ENCODE measurements around the gene BRSK2. TPM values are rescaled to one million over a fixed set of nuclear protein-coding genes. Genes with fewer than 3 reads are reported as not detected.
"Not testable (repeated sequence)": the region's sequence is repeated elsewhere in the genome, so short reads cannot be mapped to it uniquely, and the experiment has no call there.

BRSK2 gene
- total RNA-seq, 3 donors from 2014 or later: 0.58 to 4.3 (median 0.60) TPM

DNA sequence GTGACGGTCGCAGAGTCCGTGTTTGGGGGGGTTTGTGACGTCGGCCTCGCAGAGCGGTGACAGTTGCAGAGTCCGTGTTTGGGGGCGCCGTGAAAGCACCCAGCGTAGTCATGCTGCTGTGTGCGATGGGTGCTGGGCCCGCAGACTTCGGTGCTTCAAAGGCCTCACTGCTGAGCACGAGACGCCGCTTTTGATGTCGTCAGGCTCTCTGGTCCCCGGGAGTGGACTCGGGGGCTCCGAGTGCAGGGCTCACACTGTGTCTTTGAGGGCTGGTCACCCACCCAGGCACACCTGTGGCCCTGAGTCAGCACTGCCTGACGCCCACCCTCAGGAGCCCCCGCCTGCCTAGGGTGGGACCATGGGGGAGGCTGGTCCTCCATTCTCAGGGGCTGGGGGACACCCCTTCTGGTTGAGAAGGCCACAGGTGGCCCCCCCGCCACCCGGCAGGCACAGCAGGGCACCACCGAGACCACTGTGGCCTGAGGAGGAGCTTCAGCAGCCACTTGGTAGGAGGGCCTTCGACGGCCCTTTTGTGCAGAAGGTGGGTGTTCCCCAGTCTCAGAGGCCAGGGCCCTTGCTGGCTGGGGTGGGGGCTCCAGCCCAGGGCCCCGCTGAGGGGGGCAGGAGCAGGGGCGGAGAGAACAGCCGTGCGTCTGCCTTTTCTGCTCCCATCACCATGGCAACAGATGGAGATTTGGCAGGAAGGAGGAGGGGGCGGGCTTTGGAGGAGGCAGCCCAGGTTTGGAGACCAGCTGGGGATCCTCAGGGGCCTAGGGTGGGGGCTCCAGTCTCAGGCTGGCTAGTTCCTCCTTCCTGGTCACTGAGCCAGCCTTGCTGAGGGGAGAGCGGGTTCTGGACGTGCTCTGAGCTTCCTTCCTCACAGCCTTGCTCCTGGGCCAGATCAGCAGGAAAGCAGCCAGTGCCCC, 20.9 kb downstream of the BRSK2 start:
- H3K4me3 ChIP-seq: no peak overlapping the region
- intact Hi-C loops (cut with DNase I, micrococcal nuclease): no loop called here
- TF ChIP-seq, protein P1, sequence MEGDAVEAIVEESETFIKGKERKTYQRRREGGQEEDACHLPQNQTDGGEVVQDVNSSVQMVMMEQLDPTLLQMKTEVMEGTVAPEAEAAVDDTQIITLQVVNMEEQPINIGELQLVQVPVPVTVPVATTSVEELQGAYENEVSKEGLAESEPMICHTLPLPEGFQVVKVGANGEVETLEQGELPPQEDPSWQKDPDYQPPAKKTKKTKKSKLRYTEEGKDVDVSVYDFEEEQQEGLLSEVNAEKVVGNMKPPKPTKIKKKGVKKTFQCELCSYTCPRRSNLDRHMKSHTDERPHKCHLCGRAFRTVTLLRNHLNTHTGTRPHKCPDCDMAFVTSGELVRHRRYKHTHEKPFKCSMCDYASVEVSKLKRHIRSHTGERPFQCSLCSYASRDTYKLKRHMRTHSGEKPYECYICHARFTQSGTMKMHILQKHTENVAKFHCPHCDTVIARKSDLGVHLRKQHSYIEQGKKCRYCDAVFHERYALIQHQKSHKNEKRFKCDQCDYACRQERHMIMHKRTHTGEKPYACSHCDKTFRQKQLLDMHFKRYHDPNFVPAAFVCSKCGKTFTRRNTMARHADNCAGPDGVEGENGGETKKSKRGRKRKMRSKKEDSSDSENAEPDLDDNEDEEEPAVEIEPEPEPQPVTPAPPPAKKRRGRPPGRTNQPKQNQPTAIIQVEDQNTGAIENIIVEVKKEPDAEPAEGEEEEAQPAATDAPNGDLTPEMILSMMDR (IDR thresholded peaks at IDR 0.05): no peak
- ATAC-seq: no peak
- H3K36me3 ChIP-seq (ENCODE audit: low read depth): no peaks in the 10 kb centered on the region
- H3K4me1 ChIP-seq (ENCODE audit: low read depth): no peaks in the 10 kb centered on the region
- H3K9me3 ChIP-seq: no peaks in the 10 kb centered on the region
- no peak for DNase-seq

DNA sequence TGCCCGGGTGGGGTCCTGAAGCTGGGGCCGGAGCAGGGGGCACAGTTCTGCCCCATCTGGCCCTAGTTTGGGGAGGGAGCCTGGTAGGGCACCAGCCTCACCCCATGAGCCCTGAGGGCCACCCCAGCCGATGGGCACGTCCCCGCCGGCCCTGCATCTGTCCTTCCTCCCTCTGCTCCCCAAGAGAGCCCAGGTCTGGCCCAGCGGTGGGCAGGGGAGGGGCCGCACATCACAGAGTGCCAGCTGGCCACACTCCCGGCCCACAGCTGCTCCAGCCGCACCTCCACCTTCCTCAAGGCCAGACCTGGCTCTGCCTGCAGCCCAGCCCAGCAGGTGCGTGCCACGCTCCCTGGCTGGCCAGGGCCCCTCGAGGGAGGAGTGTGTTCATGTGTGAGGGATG, 21.6 kb downstream of the BRSK2 start:
- Histone ChIP-seq H3K4me3 (no peak overlapping the region), H3K4me1 (ENCODE audit: low read depth) (no peaks in the 10 kb centered on the region), H3K9me3 (no peaks in the 10 kb centered on the region), H3K36me3 (ENCODE audit: low read depth) (no peaks in the 10 kb centered on the region)
- no peak for DNase-seq
- intact Hi-C loops (cut with DNase I, micrococcal nuclease): no loop called here
- ATAC-seq: peak; percentile 48
- TF ChIP-seq, protein P1 (IDR thresholded peaks at IDR 0.05): no peak

DNA sequence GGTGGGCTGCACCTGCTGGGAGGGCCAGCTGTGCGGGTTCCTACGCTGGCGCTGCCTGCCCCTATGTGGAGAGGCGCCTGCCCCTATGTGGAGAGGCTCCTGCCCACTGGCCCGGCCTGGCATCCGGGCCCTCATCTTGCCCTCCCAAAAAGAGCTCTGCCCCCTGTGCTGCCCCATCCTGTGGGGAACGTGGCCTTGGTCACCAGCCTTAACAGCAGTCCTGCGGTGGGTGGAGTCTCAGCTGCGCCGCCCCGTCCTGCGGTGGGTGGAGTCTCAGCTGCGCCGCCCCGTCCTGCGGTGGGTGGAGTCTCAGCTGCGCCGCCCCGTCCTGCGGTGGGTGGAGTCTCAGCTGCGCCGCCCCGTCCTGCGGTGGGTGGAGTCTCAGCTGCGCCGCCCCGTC, 22.0 kb downstream of the BRSK2 start:
- H3K4me3 ChIP-seq; ATAC-seq; H3K9me3 ChIP-seq; H3K36me3 ChIP-seq (ENCODE audit: low read depth); H3K4me1 ChIP-seq (ENCODE audit: low read depth); intact Hi-C loops (cut with DNase I, micrococcal nuclease); DNase-seq: not testable (repeated sequence)

DNA sequence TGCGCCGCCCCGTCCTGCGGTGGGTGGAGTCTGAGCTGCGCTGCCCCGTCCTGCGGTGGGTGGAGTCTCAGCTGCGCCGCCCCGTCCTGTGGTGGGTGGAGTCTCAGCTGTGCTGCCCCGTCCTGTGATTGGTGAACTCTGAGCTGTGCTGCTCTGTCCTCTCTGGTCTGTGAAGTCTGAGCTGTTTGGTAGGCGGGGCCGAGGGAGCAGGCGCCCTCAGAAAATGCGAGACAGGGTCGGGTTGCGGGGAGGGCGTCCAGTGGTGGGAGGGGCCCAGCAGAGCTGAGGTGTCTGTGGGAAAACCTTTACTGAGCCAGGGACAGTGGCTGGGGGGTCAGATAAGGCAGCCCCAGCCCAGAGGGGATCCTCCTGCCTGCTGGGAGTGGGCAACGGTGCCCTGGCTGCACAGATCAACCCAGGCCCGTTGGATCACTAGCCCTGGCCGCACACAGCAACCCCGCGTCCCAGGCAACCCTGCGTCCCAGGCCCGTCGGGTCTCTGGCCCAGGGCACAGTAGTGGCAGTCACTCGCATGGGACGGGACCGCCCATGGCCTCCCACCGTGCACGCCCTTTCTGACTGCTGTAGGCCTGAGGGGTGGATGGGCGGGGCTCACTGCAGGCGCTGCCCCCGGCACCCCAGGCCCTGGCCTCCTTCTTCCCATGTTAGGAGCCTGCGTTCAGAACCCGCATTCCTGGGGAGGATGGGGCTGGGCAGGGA, 22.8 kb downstream of the BRSK2 start:
- no peaks in the 10 kb centered on the region for H3K4me1 ChIP-seq (ENCODE audit: low read depth)
- no peak overlapping the region for H3K4me3 ChIP-seq
- no peaks in the 10 kb centered on the region for H3K36me3 ChIP-seq (ENCODE audit: low read depth)
- H3K9me3 ChIP-seq: peaks cover 9% of the 10 kb centered on the region
- TF ChIP-seq, protein P1 (IDR thresholded peaks at IDR 0.05): no peak
- ATAC-seq (no peak), DNase-seq (no peak)
- intact Hi-C loops (cut with DNase I, micrococcal nuclease): no loop called here

DNA sequence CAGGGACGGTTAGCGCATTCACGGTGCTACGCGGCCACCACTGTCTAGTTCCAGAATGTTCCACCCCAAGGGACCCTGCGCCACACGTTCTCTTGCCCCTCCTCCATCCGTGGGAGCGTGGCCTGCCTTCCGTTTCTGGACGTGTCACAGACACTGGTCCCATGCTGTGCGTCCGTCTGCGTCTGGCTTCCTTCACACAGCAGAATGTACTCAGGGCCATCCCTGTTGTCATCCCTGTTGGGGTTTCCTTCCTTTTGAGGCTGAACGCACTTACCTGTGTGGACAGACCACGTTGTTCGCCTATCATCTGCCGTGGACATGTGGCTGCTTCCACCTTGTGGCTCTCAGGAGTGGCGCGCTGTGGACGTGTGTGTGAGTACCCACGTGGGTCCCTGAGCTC, 24.9 kb downstream of the BRSK2 start:
- TF ChIP-seq, protein P1 (IDR thresholded peaks at IDR 0.05): no peak
- Histone ChIP-seq H3K4me3 (no peak overlapping the region), H3K36me3 (ENCODE audit: low read depth) (no peaks in the 10 kb centered on the region), H3K4me1 (ENCODE audit: low read depth) (no peaks in the 10 kb centered on the region), H3K9me3 (peaks cover 21% of the 10 kb centered on the region)
- DNase-seq (no peak), ATAC-seq (no peak)
- intact Hi-C loops (cut with DNase I, micrococcal nuclease): no loop called here

DNA sequence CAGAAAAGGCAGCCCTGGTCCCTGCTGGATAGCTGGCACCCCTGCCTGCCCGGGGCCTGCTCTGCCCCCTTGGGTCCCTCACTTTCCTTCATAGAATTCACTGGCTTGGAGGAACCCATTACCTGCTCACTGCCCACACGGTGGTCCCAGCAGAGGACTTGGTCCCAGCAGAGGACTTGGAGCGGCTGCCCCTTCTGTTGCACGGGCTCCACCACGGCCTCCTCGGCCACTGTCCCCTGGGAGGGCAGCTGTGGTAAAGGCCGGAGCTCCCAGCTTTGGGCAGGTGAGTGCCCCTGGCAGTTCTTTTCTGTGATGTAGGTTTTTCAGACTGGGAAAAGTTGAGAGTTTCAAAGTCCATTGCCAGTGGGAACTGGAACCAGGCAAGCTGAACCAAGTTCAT, 25.9 kb downstream of the BRSK2 start:
- H3K4me3 ChIP-seq: no peak overlapping the region
- DNase-seq (no peak), ATAC-seq (no peak)
- TF ChIP-seq, protein P1 (IDR thresholded peaks at IDR 0.05): no peak
- H3K4me1 ChIP-seq (ENCODE audit: low read depth): no peaks in the 10 kb centered on the region
- H3K36me3 ChIP-seq (ENCODE audit: low read depth): no peaks in the 10 kb centered on the region
- peaks cover 24% of the 10 kb centered on the region for H3K9me3 ChIP-seq
- intact Hi-C loops (cut with DNase I, micrococcal nuclease): no loop called here

DNA sequence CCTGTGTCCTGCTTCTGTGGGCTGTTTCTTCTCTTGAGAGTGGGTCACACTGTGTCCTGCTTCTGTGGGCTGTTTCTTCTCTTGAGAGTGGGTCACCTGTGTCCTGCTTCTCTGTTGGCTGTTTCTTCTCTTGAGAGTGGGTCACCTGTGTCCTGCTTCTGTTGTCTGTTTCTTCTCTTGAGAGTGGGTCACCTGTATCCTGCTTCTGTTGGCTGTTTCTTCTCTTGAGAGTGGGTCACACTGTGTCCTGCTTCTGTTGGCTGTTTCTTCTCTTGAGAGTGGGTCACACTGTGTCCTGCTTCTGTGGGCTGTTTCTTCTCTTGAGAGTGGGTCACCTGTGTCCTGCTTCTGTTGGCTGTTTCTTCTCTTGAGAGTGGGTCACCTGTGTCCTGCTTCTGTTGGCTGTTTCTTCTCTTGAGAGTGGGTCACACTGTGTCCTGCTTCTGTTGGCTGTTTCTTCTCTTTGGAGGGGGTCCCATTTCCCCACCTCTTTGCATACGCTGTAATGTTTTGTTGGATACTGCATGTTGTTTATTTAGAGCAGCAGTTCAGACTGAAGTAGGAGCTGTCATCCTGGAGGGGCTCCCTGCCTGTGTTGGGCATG, 28.6 kb downstream of the BRSK2 start:
- DNase-seq; H3K4me1 ChIP-seq (ENCODE audit: low read depth); H3K4me3 ChIP-seq; intact Hi-C loops (cut with DNase I, micrococcal nuclease); H3K36me3 ChIP-seq (ENCODE audit: low read depth); ATAC-seq: not testable (repeated sequence)
- peaks cover 24% of the 10 kb centered on the region for H3K9me3 ChIP-seq
